Neuronal stem cell (in vitro differentiated cells): ENCODE results near the gene HELT.

Experiments used
- DNase-seq: peaks from one replicate; pipeline ENCODE4 v3.0.0-alpha.2; 2013; ENCODE audit warnings: low spot score
- H2AFZ ChIP-seq: one replicate; pipeline ENCODE4 v1.6.1; 2013; ENCODE audit warnings: mild to moderate bottlenecking, low read length, inconsistent platforms
- H2AK5ac ChIP-seq: 2 replicates; pipeline ENCODE4 v1.6.1; 2013; ENCODE audit warnings: low read depth, mild to moderate bottlenecking, inconsistent platforms, low read length, moderate library complexity, mixed read lengths
- H2BK120ac ChIP-seq: 2 replicates; pipeline ENCODE4 v1.6.1; 2013; ENCODE audit warnings: low read depth, mild to moderate bottlenecking, inconsistent platforms, low read length, moderate library complexity, mixed read lengths
- H2BK12ac ChIP-seq: one replicate; pipeline ENCODE4 v1.6.1; 2013; ENCODE audit warnings: low read length, inconsistent platforms
- H2BK15ac ChIP-seq: 2 replicates; pipeline ENCODE4 v1.6.1; 2013; ENCODE audit warnings: mild to moderate bottlenecking, low read length, inconsistent platforms, mixed read lengths
- H2BK5ac ChIP-seq: one replicate; pipeline ENCODE4 v1.6.1; 2013; ENCODE audit warnings: inconsistent platforms, mild to moderate bottlenecking, low read length, moderate library complexity
- H3K14ac ChIP-seq: one replicate; pipeline ENCODE4 v1.6.1; 2013; ENCODE audit warnings: low read length, inconsistent platforms
- H3K18ac ChIP-seq: 2 replicates; pipeline ENCODE4 v1.6.1; 2013; ENCODE audit warnings: low read length, inconsistent platforms
- H3K23ac ChIP-seq: 2 replicates; pipeline ENCODE4 v1.6.1; 2013; ENCODE audit warnings: low read depth, mild to moderate bottlenecking, mixed read lengths, low read length, inconsistent platforms; ENCODE audit not compliant: poor library complexity
- H3K27ac ChIP-seq: replicated peaks from 3 replicates; pipeline ENCODE4 v1.5.1; 2013; ENCODE audit warnings: low read length, inconsistent platforms
- H3K27me3 ChIP-seq, 3 experiments: 2 replicates each; pipeline ENCODE4 v1.6.1; 2013; ENCODE audit warnings: low read length in 3 of 3, mild to moderate bottlenecking in 2 of 3, inconsistent platforms in 1 of 3, low read depth in 1 of 3, mixed read lengths in 1 of 3, moderate library complexity in 1 of 3; ENCODE audit not compliant: control insufficient read depth in 3 of 3, insufficient read depth in 3 of 3
- H3K36me3 ChIP-seq, 2 donors: replicated peaks in 1 of 2; 2 replicates each; pipeline ENCODE4 v1.6.1; 2013; ENCODE audit warnings: low read length in 2 of 2; ENCODE audit not compliant: control insufficient read depth in 2 of 2, insufficient read depth in 2 of 2
- H3K4ac ChIP-seq: 2 replicates; pipeline ENCODE4 v1.6.1; 2013; ENCODE audit warnings: inconsistent platforms, mild to moderate bottlenecking, low read length, moderate library complexity
- H3K4me1 ChIP-seq, 2 donors: 1 replicate in 1 of 2; 2 replicates in 1 of 2; pipeline ENCODE4 v1.6.1; 2013; ENCODE audit warnings: low read length in 2 of 2, low read depth in 1 of 2; ENCODE audit not compliant: control insufficient read depth in 2 of 2, insufficient read depth in 1 of 2
- H3K4me2 ChIP-seq: one replicate; pipeline ENCODE4 v1.6.1; 2013; ENCODE audit warnings: mild to moderate bottlenecking, low read length, inconsistent platforms; ENCODE audit not compliant: insufficient read depth, poor library complexity, severe bottlenecking
- H3K4me3 ChIP-seq, 2 donors: 2 replicates each; pipeline ENCODE4 v1.5.1; 2013; ENCODE audit warnings: low read length in 2 of 2, mild to moderate bottlenecking in 2 of 2, inconsistent platforms in 1 of 2, moderate library complexity in 1 of 2
- H3K79me1 ChIP-seq: one replicate; pipeline ENCODE4 v1.6.1; 2013; ENCODE audit warnings: low read depth, mild to moderate bottlenecking, inconsistent platforms, low read length, moderate library complexity
- H3K9ac ChIP-seq: one replicate; pipeline ENCODE4 v1.6.1; 2013; ENCODE audit warnings: mild to moderate bottlenecking, low read depth, low read length, inconsistent platforms; ENCODE audit not compliant: poor library complexity
- H3K9me3 ChIP-seq, 2 donors: replicated peaks in 1 of 2; 2 replicates each; pipeline versions ENCODE3 to v1.6.1; 2013; ENCODE audit warnings: low read length in 2 of 2, mild to moderate bottlenecking in 2 of 2, inconsistent platforms in 1 of 2, low read depth in 1 of 2, mixed read lengths in 1 of 2, moderate library complexity in 1 of 2; ENCODE audit not compliant: control insufficient read depth in 2 of 2, insufficient read depth in 1 of 2
- H4K8ac ChIP-seq: one replicate; pipeline ENCODE4 v1.6.1; 2013; ENCODE audit warnings: low read depth, mild to moderate bottlenecking, inconsistent platforms, low read length, moderate library complexity
- H4K91ac ChIP-seq: one replicate; pipeline ENCODE4 v1.6.1; 2013; ENCODE audit warnings: low read length, low read depth, mild to moderate bottlenecking, inconsistent platforms; ENCODE audit not compliant: poor library complexity
- WGBS, 2 donors: extraction: QIAGEN DNeasy Blood & Tissue Kit; methylation state at CpG; one replicate each; pipeline ENCODE4 v1.1.7; 2013; ENCODE audit warnings: missing lambda C conversion rate in 2 of 2, mixed read lengths in 1 of 2; ENCODE audit not compliant: insufficient read length in 2 of 2, insufficient replicate concordance in 1 of 2; ENCODE audit errors: extremely low coverage in 2 of 2; 5-methylcytosine and 5-hydroxymethylcytosine counted together

Gene HELT

GRCh38 chr4:185036019-185036418 is 17.7 kb downstream of the HELT start:
- no peak overlapping the region for H3K14ac ChIP-seq
- no peak overlapping the region for H2BK15ac ChIP-seq
- H2AK5ac ChIP-seq = no peak overlapping the region
- no peak overlapping the region for H4K8ac ChIP-seq
- no peak overlapping the region for H3K4ac ChIP-seq
- H3K79me1 ChIP-seq = no peaks in the 10 kb centered on the region
- DNase-seq = no peak
- H3K27ac ChIP-seq = no peak overlapping the region
- H3K9me3 ChIP-seq = no peaks in the 10 kb centered on the region
- no peaks in the 10 kb centered on the region for H3K36me3 ChIP-seq
- H2BK120ac ChIP-seq = no peak overlapping the region
- H3K18ac ChIP-seq = no peak overlapping the region
- H3K4me3 ChIP-seq = no peak overlapping the region
- H3K27me3 ChIP-seq = peaks cover 0 to 15% (median 0%) of the 10 kb centered on the region in 3 experiments
- H3K4me2 ChIP-seq = no peak overlapping the region
- no peak overlapping the region for H2BK5ac ChIP-seq
- no peak overlapping the region for H4K91ac ChIP-seq
- H2BK12ac ChIP-seq = no peak overlapping the region
- H3K23ac ChIP-seq = no peak overlapping the region
- H3K9ac ChIP-seq = no peak overlapping the region
- WGBS, 2 donors = 100% methylated on average over 1 to 2 of the region's 6 CpGs
- H2AFZ ChIP-seq = no peak overlapping the region
- peaks cover 0 to 2% of the 10 kb centered on the region in 2 donors for H3K4me1 ChIP-seq

- H2BK5ac ChIP-seq = no peak overlapping the region
- H3K4me3 ChIP-seq = peak overlapping the region in 1 of 2 donors; percentile 70
- no peak overlapping the region for H2AFZ ChIP-seq
- no peaks in the 10 kb centered on the region for H3K79me1 ChIP-seq
- H2BK12ac ChIP-seq = peak overlapping the region; percentile 24
- no peak overlapping the region for H3K9ac ChIP-seq
- peaks cover 0 to 11% (median 0%) of the 10 kb centered on the region in 3 experiments for H3K27me3 ChIP-seq
- H3K23ac ChIP-seq = peak overlapping the region; percentile 52
- no CpG with 5 or more reads among the region's 6 CpGs for WGBS, 2 donors
- DNase-seq = no peak
- H4K91ac ChIP-seq = no peak overlapping the region
- no peak overlapping the region for H4K8ac ChIP-seq
- no peaks in the 10 kb centered on the region for H3K9me3 ChIP-seq
- no peak overlapping the region for H2BK15ac ChIP-seq
- no peak overlapping the region for H3K18ac ChIP-seq
- H3K4ac ChIP-seq = no peak overlapping the region
- peaks cover 0 to 2% of the 10 kb centered on the region in 2 donors for H3K4me1 ChIP-seq
- no peak overlapping the region for H2BK120ac ChIP-seq
- no peak overlapping the region for H3K14ac ChIP-seq
- no peak overlapping the region for H2AK5ac ChIP-seq
- no peak overlapping the region for H3K4me2 ChIP-seq
- no peak overlapping the region for H3K27ac ChIP-seq
- H3K36me3 ChIP-seq = no peaks in the 10 kb centered on the region
These were observed 18.6 kb downstream of the HELT start for GRCh38 chr4:185036842-185037241.

- Histone ChIP-seq H2AK5ac (no peak overlapping the region), H3K4ac (no peak overlapping the region), H4K91ac (no peak overlapping the region), H2BK15ac (no peak overlapping the region), H3K9ac (no peak overlapping the region), H3K14ac (no peak overlapping the region), H2BK5ac (no peak overlapping the region), H3K27me3 (peaks cover 0 to 10% (median 0%) of the 10 kb centered on the region in 3 experiments), H2BK120ac (no peak overlapping the region), H3K27ac (no peak overlapping the region), H2BK12ac (no peak overlapping the region), H4K8ac (no peak overlapping the region), H3K23ac (no peak overlapping the region), H3K4me3 (no peak overlapping the region), H3K4me1 (peaks cover 0 to 2% of the 10 kb centered on the region in 2 donors), H3K36me3 (no peaks in the 10 kb centered on the region), H2AFZ (no peak overlapping the region), H3K9me3 (peaks cover 0 to 4% of the 10 kb centered on the region in 2 donors), H3K79me1 (no peaks in the 10 kb centered on the region), H3K4me2 (no peak overlapping the region), H3K18ac (no peak overlapping the region)
- WGBS, 2 donors = no CpG with 5 or more reads among the region's 15 CpGs
- no peak for DNase-seq
These were observed 21.4 kb downstream of the HELT start for GRCh38 chr4:185039508-185040273.

GRCh38 chr4:185040523-185040922 is 22.2 kb downstream of the HELT start:
- no peak overlapping the region for H2BK12ac ChIP-seq
- H2AK5ac ChIP-seq = no peak overlapping the region
- no peaks in the 10 kb centered on the region for H3K79me1 ChIP-seq
- H4K8ac ChIP-seq = no peak overlapping the region
- WGBS, 2 donors = no CpG with 5 or more reads among the region's 5 CpGs
- no peak overlapping the region for H3K23ac ChIP-seq
- no peak overlapping the region for H2BK120ac ChIP-seq
- H2BK5ac ChIP-seq = no peak overlapping the region
- H3K9me3 ChIP-seq = peaks cover 0 to 4% of the 10 kb centered on the region in 2 donors
- peaks cover 0 to 10% (median 0%) of the 10 kb centered on the region in 3 experiments for H3K27me3 ChIP-seq
- H3K9ac ChIP-seq = no peak overlapping the region
- no peak overlapping the region for H3K4me3 ChIP-seq
- H3K4me2 ChIP-seq = no peak overlapping the region
- H2BK15ac ChIP-seq = no peak overlapping the region
- peaks cover 0 to 2% of the 10 kb centered on the region in 2 donors for H3K4me1 ChIP-seq
- DNase-seq = no peak
- no peak overlapping the region for H3K4ac ChIP-seq
- H2AFZ ChIP-seq = no peak overlapping the region
- no peak overlapping the region for H4K91ac ChIP-seq
- H3K18ac ChIP-seq = no peak overlapping the region
- no peak overlapping the region for H3K14ac ChIP-seq
- no peak overlapping the region for H3K27ac ChIP-seq
- H3K36me3 ChIP-seq = no peaks in the 10 kb centered on the region
